ENCODE data around the gene DHX34.

GRCh38 chr19:47356900-47357299, 7.8 kb downstream of the DHX34 start:
- TF ChIP-seq CTCF (IDR thresholded peaks at IDR 0.05) (no peak), POLR2A (IDR thresholded peaks at IDR 0.05) (no peak)

Measured in heart left ventricle (tissue), 13 donors.